Amniotic stem cell (primary cell): ENCODE measurements around the gene CMKLR1.
A peak's percentile ranks its signal among the peaks of the same experiment; 100 is the strongest.

Source experiments
- DNase-seq: peaks from one replicate; lab custom pipeline; 2025; lab: John Stamatoyannopoulos, UW

The CMKLR1 gene

GRCh38 chr12:108315486-108316105 lies 23.5 kb downstream of the CMKLR1 start:
- DNase-seq: no peak

DNA sequence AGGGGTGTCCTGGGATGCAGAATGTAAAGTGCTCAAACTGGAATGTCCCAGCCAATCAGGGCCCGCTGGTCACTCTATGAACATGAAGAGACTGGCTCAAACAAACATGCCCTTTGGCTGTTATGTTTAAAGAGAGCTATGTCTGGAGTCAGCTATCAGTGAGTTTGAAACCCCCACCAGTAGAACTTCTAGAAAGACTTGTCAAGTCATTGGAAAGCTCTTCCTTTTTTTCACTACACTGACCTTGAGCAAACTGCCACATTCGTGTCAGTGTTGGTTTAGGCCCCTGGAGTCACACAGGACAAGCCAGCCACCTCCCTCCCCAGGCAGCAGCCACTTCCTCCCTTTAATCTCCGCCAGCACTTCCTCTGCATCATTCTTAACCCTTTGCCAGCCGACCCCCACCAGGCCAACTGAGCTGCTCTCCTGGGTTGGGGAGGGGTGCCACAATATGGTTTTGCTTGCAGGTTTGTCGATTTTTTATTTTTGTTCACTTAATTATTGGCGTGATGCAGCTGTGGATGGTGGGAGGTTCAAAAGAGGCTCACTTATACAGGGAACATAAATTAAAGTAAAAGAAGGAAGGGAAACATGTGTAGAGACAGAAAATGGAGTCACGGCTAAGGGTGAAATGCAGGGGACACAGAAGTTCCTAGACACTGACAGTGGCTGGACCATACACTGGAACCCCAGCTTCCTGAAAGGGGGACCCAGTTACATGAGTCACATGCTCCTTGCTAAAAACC lies 25.3 kb downstream of the CMKLR1 start:
- no peak for DNase-seq

DNA sequence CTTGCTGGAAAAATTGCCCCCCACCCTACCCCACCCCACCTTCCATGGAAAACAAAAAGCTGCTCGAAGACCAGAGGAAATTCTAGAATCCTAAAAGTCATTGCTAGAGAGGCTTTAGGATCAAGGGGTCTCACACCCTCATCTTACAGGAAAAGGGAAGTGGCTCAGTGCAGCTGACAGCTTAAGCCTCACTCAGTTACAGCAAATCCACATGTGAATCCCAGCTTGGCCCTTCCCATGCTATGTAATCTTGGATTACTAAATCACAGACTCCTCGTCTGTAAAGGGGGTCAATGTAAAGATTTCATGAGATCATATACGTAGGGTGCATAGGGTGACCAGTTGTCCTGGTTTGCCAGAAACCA lies 25.9 kb downstream of the CMKLR1 start:
- DNase-seq: no peak

GRCh38 chr12:108312693-108313189 lies 26.4 kb downstream of the CMKLR1 start:
- no peak for DNase-seq

DNA sequence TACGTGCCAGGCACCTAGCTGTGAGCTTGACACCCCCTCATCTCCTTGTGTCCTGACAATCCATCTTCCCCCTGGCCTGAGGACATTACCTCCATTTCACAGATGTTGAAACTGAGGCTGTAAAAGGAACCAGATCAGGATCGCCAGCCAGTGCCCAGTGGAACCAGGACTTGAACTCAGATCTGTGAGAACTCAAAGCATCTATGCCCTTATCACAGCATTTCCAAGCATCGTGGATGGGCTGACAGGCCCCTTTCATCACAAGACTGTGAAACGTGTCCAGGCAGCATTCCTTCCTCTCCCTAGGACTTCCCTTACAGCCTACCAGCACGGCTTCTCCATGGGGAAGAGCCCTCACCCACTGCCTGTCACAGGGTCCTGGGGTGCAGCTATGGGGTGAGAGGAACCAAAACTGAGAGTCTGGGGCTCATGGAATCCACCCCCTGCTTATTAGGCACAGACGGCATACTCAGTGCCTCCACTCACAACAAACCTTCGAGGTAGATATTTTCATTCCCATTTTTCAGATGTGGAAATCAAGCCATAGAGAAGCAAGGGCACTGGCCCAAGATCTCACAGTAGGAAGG lies 26.9 kb downstream of the CMKLR1 start:
- no peak for DNase-seq

GRCh38 chr12:108311605-108312004 lies 27.5 kb downstream of the CMKLR1 start:
- no peak for DNase-seq

- no peak for DNase-seq
Observed at GRCh38 chr12:108310489-108310888, 28.6 kb downstream of the CMKLR1 start.

GRCh38 chr12:108309674-108310312 lies 29.3 kb downstream of the CMKLR1 start:
- DNase-seq: no peak

DNA sequence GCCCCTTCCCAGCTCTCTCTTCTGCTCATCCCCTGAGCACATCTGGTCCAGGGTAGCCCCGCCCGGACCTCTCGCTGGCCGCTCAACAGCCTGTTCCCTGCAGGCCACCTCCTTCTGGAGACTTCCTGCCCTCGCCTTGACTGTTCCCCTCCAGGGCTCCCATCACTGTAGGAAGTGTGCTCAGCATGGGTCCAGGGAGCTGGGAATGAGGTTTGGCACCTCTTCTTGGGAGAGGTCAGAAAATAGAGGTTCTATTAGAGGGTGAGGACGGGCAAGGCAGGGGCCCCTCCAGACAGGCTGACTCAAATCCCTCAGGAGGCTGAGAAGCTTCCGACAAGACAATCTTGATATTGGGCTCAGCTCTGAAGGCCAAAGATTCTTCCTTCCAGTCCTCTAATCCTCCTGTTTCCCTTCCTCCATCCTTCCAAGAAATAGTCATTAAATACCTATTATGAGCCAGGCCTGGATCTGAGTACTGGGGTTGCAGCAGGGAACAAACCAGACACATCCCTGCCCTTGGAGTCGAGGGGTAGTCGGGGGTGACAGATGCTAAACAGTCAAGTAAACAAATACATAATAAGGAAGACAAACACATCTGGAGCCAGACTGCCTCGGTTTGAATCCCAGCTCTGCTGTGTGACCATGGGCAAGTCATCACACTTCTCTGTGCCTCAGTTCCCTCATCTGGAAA lies 30.6 kb downstream of the CMKLR1 start:
- no peak for DNase-seq

DNA sequence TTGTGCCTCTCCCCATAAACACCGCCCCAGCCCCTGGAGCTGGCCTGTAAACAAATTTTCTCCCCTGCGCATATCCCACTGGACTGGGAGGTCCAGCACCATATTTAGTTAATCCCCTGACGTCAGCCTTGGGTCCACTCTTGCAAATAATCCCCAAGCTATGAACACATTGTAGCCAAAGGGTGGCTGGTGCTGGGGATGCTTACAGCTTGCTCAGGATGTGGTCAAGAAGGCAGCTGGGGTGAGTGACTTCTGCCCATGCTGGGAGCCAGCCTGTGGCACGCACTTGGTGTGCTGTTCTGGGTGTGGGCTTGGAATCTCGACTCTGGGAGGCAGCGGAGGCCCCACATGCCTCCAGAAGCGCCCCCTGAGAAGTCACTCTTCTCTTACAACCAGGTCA lies 32.1 kb downstream of the CMKLR1 start:
- DNase-seq: peak; percentile 77

DNA sequence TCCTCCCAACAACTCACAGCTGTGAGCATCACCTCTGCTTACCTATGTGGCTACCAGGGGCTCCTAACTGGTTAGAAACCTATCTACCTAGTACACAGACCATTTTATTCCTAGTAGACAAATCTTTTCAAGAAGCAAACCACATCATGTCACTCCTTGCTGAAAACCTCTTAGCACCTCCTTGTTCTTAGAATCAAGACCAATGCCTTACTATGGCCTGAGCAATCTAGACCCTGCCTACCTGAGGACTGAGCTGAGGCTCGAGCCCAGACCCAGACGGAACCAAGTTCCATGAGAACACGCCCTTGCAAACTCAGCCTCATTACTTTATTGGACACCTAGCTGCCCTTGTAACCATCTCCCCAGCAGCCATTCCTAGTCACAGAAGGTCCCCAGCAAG lies 32.6 kb downstream of the CMKLR1 start:
- no peak for DNase-seq

- peak; percentile 42 for DNase-seq
Observed at GRCh38 chr12:108305991-108306501, 33.1 kb downstream of the CMKLR1 start.

DNA sequence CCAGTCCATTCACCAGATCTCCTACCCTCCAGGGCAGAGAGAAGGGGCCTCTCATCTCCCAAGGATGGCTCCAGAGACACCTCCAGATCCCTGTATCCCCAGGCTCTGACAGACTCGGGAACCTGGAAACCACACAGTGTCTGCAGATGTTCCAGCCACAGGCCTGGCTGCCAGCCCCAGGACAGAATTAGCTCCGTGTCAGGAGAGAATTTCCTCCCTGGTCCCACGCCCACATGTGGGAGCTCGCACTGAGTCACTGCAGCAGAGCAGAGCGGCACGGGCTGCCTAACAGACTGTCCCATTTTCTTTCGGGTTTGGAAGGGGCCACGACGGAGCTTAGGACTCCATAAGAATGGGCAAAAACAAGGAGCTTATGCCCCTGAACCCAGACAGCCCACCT lies 33.6 kb downstream of the CMKLR1 start:
- DNase-seq: peak; percentile 86

- no peak for DNase-seq
Observed at GRCh38 chr12:108304633-108305032, 34.5 kb downstream of the CMKLR1 start.

DNA sequence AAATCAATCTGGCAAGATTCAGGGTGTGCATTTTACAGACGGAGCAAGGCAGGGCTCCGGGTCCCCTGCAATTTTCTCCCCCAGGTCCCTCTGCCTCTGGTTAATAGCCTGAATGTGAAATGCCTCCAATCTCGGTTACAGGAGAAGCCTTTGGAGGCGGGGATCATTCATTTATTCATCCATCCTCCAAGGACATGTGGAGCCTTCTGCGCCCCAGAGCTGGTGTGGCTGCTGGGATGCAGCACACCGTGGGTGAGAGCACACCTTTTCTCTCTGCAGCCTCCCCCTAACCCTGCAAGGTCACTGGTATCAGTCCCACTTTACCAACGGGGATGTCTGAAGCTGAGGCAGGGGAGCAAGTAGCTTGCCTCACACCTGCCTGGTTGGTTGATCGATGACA lies 35.4 kb downstream of the CMKLR1 start:
- DNase-seq: no peak

DNA sequence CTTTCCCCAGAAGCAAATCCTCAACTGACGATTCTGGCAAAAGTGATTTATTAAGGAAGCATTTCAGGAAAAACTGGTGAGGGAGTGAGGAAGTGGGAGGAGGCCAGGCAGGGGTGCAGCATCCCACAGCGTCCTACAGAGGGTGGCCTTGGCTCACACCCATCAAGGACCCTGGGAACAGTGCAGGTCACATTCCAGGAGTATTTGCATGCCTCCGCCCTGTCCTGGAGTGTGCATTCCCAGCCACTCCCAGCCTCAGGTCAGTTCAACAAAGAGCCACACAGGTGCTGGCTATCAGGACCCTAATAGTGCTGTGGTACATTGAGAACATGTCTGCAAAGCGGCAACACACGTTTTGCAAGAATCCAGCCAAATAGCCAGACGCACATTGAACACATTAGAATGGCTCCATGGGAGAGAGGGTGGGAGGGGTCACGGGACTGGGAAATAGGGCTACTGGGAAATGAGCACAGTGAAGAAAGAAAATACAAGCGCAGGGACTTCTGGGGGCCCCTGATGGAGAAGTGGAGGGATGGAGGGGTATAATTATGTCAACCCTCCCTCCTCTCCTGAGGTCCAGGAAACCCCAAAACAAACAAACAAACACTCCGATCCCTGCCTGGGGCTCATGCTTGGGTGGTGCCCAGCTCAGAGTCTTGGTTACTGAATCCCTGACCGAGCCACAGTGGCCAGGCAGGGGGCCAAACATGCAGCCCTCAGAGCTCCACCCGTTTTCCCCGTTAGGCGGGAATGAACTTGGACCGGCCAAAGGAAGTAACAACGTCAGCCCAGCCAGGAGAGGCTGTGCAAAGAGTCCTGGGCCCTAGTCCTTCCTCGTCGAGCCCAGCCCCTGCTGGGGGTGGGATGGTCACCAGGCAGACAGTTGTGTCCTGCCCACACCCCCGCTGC lies 36.5 kb downstream of the CMKLR1 start:
- no peak for DNase-seq

DNA sequence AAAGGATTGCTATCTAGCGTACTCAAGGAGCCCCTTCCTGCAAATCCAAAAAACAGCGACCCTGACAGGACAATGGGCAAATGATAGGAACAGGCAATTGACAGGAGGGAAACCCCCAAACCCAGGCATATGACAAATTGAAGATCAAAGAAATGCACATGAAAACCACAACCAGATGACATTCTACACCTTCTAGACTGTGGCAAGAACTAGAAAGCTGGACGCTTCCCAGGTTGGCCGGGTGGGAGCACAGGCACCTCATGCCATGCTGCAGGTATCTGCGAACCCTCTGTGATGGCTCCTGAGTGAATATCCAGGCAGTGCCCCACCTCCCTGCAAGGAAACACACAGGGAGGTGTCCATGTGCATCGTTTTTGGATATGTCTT lies 37.1 kb downstream of the CMKLR1 start:
- no peak for DNase-seq

- DNase-seq: no peak
Observed at GRCh38 chr12:108301346-108301745, 37.8 kb downstream of the CMKLR1 start.

DNA sequence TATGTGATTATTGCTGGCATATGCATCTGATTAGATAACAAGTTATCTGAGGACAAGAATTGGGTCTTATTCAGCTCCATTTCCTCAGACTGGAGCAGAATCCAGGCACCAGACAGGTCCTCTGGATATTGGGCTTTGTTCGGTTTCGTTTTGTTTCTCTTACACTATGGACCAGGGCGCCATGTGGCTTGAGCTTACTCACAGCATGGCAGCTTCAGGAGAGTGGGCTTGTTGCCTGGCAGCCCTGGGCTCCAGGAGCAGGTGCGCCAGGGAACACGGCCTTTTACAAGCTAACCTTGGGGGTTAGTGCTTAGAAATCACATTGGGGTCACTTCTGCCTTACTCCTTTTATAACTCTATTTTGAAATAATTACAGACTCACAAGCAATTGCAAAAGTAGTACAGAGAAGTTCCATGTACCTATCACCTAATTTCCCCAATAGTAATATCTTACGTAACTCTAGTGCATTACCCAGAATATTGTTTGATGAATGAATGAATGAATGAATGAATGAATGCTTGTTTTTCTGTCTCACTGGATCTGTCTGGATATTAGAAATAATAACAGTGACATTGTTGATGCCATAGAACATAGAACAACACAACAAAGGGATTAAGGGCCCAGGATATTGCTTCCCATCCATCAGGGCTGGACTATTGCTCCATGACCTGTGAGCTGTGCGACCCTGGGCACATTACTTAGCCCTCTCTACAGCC lies 39.0 kb downstream of the CMKLR1 start:
- no peak for DNase-seq

GRCh38 chr12:108299516-108299915 lies 39.6 kb downstream of the CMKLR1 start:
- DNase-seq: no peak
